NCI-H510A (cell line): ENCODE results near the gene OBSL1.

Experiments
- DNase-seq: peaks from one replicate; lab custom pipeline; 2025; lab: John Stamatoyannopoulos, UW

OBSL1 gene

DNA sequence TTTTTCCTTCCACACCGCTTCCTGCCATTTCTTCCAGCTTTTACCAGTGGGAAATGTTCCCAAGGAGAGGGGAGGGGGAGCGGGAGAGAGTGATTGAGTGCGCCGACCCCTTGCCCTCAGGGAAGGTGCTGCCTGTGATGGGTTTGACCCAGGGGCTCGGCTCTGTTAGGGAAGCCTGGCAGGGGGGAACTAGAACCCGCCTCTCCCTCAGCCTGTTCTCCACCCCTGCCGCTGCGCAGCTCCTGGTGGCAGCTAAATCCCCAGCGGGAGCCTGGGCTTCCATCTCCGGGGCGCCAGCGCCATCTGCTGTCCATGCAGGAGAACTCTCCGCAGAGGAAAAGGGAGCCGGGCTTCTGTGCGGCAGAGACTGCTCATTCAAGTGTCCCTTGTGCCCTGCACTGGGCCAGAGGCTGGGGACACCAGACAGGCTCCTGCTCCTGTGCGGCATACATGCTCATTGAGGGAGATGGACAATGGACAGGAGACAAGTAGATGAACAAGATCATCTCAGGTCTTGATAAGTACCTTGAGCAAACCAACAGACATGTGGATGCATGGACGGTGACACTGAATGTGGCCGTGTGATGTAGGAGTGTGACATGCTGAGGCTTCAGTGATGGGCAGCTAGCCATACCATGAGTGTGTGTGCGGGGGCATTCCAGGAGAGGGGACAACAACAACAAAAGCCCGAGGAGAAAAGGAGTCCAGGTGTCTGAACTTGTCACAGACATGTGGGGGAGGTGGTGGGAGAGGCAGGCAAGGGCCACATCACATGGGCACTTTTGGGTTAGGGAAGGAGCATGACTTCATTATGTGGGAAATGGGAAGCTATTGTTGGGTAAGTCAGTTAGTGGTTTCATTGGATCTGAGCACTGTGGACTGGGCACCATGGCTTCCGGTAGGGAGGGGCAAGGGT lies 41.0 kb downstream of the OBSL1 start:
- DNase-seq: peak; percentile 68

GRCh38 chr2:219527472-219527871 lies 43.9 kb downstream of the OBSL1 start:
- DNase-seq: no peak

DNA sequence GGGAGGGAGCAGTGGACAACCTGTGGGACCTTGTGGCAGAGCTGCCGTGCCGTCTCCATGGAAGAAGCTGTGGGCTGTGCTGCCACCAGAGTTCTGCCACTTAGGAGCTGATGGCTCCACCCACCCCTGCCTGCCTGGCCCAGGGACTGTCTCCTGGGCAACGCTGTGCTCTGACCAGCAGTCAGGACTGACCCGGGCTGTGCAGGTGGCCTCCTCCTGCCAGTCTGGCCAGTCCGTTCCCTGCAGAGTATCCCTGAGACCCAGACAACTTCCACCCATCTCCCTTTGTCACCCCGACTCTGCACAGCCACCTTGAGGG lies 44.3 kb downstream of the OBSL1 start:
- DNase-seq: peak; percentile 36

GRCh38 chr2:219526320-219527075 lies 44.8 kb downstream of the OBSL1 start:
- no peak for DNase-seq

GRCh38 chr2:219525533-219526232 lies 45.7 kb downstream of the OBSL1 start:
- DNase-seq: no peak

- DNase-seq: no peak
Measured at GRCh38 chr2:219524817-219525216, 46.5 kb downstream of the OBSL1 start.

DNA sequence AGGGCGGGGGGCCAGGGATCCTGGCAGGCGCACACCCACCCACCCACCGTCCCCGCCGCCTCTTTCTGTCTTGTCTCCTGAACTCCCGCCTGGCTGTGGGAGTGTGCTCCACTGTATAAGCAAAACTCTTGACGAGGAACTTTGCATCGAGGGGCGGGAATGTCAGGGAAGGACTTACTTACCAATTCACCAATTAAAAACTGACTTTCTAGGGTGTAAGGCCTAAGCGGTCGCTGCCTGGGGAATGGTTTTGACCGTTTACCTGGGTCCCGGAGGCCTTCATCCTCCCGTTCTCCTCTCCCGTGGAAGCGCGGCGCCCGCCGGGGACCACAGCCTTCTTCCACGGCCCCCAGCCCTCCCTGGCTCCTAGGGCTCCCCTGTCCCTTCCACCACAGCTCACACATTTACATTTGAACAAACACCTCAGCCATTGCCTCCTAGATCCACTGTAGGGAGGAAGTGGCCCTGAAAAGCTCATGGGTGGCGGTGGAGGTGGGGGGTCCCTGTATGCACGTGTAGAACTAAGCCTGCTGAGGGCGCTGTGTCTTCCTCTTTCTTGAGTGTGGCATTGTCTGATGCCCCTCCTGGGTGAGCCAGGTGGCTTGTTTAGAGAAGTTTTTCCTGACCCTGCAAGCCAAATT lies 48.2 kb downstream of the OBSL1 start:
- DNase-seq: no peak

DNA sequence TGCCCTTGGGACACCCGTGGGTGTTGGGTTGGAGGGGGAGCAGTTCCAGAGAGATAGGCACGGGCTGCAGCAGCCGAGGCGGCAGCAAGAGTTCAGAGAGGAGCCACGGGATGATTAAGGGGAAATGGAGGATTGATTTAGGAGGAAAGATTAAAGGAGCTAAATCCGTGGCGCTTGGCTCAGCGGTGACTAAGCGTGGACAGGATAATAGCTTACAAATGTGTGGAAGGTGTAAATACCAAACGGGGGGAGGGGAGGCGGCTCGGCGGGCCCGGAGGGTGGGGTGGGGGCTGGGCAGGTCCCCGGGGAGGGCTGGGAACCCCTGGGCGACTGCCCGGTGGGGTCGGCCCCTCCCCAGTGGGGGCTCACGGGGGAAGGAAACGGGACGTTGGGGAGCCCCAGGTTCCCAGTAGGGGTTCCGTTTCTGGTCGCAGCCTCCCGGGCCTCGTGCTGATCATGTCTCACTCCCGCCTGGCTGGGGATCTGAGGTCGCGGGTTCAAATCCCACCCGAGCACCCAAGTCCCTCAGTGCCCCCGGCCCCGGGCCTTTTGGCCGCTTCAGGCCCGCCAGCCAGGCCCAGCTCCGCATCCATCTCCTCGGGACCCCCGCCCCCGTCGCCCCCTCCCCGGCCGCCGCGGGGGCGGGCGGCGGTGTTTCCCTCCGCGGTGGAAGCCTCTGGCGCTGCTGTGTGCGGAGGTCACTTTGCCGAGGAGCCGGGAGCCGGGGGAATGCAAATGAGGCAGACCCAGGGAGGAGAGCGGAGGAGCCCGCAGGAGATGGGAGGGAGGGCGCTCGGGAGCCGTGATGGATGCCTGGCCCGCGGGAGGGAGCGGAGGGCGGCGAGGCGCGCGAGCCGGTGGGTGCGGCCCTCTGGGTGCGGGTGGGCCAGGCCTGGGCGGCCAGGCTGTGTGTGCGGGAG lies 49.0 kb downstream of the OBSL1 start:
- DNase-seq: peak; percentile 43

DNA sequence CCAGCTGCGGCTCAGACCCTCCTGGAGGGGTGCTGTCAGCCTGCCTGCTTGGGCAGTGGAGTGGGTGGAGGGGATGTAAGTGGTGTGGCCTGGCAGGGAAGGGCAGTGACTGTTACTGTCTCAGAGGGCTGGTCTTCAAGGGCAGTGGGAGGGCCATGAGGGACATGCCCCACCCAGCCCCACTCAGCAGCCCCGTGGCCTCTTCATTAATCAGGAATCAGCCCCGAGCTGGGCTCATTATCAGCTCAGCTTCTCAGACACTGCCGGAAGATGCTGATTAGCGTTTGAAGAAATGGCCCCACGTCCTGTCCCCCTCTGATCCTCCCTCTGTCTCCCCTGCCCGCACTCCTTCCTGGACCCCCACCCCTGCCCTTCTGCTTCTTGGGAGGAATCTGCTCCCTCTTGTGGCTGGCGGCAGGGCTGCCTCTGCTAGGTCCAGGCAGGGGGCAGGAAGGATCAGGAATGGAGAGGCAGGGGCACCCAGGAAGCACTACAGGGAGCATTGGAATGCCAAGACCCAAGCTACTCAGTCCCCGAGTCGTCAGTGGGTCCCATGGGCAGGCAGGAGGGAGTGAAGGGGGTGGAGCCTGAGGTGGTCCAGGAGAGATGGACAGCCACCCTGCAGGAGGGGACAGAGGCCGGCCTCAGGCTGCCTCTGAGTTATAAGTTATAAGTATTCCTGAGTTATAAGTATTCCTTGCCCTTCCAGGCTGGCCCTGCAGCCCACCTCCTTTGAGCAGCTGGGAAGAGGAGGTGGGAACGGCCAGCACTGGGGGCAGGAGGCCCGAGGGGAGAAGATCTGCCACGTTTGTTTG lies 50.1 kb downstream of the OBSL1 start:
- no peak for DNase-seq

GRCh38 chr2:219520079-219520478 lies 51.3 kb downstream of the OBSL1 start:
- no peak for DNase-seq

GRCh38 chr2:219519526-219519916 lies 51.8 kb downstream of the OBSL1 start:
- no peak for DNase-seq

GRCh38 chr2:219517954-219518778 lies 53.2 kb downstream of the OBSL1 start:
- DNase-seq: no peak

DNA sequence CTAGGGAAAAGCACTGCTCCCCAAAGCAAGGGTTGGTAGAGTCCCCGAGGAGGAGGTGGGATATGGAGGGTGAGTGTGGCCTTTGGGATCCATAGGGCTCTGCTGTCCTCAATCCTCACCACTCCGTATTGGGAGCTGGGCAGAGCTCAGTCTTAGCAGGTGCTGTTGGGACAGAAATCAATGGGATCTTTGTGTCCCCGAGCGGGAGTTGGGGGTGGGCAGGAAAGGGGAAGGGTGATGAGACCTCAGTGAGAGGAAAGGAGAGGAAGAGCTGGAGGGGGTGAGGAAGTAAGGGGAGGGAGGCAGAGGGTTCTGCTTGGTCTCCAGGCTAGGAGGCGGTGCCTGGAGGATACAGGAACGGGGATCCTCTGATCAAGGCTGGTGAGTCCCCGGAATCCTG lies 54.5 kb downstream of the OBSL1 start:
- DNase-seq: no peak

DNA sequence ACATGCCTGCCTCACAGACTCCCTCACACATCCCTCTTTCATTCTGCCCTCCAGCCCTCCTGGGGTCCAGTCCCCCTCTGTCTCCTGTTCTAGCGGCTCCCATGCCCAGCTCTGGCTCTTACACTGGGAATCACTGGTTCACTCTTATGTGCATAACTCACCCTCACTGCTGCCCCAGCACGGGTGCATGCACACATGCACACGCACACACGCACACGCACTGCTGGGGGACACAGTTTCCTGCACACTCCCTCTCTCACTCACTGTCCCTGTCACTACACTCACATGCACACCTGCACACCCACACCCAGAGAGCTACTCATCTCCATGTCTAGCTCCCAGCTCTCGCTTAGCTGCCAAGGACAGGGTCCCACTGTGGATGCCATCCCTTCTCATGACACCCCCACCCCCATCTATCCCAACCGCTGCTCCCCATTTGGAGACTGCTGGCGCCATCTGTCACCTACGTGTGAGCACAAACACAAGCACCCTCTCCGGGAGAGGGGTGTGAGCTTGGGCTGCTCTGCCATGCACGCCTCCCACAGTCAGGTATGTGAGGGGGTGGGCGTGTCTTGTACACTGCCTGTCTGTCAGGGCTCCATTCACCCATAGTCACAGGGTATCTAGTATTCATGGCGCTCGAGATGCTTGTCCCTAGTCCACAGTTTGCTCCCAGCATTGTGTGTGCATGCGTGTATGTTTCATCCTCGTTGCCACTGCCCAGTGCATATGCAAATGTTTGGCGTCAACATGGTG lies 55.3 kb downstream of the OBSL1 start:
- no peak for DNase-seq

GRCh38 chr2:219514836-219515235 lies 56.5 kb downstream of the OBSL1 start:
- DNase-seq: no peak

DNA sequence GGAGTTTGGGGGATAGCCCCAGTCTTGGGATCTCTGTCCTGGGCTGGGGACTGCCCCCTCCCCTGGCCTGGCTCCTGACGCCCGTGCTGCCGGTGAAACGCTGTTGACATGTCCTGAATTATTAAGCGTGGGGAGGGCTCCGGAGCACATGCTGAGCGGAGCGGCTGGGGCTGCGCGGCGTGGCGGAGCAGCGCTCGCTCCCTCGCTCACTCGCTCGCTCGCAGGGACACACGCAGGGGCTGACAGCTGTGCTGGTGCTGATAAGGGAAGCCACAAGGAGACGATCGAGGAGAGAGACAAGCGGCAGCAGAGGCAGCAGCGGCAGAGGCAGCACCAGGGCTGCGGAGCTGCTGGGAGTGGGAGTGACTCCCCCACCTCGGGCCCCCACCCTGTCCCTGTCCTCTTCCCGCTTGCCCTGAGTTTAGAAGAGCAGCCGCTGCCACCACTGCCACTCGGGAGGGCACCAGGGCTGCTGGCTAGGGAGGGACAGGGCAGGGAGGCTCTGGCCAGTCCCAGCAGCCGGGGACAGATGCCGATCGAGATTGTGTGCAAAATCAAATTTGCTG lies 57.1 kb downstream of the OBSL1 start, which contains the start of gene ASIC4:
TSS of gene ASIC4 (plus strand) at position 287 of the 566 bp plus-strand sequence. CDS start at position 530, 243 bp downstream.
- no peak for DNase-seq

DNA sequence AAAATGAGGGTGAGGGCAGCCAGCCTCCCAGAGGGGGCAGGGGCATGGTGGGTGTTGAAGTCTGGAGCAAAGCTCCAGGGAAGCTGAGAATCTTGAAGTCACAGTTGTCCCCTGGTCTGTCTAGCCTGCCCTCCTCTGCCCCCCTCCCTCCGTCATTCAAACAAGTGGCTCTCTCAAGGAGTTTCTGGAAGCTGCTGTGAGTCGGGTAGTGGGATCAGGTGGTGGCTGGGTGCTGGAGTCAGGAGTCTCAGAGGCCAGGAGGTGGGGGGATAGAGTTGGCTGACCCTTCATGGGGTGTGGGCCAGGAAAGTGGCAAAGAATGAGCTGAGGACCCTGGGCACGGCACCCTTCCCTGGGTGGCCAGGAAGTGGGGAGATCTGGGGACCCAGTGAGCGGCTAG lies 57.6 kb downstream of the OBSL1 start:
- no peak for DNase-seq
